PFSK-1 (cell line): ENCODE results near the gene ACADS.

ENCODE experiments used
- FOXP2 ChIP-seq: optimal IDR thresholded peaks from 2 replicates; pipeline ENCODE3; 2011; ENCODE audit warnings: borderline replicate concordance, control low read depth, inconsistent platforms; ENCODE audit not compliant: insufficient read depth; ENCODE audit errors: extremely low read length, extremely low read depth
- POLR2AphosphoS5 ChIP-seq: IDR thresholded peaks from 2 replicates; pipeline ENCODE4 v1.6.1; 2012; ENCODE audit warnings: low read depth, mild to moderate bottlenecking, control low read depth, low read length, moderate library complexity
- SIN3A ChIP-seq: IDR thresholded peaks from 2 replicates; pipeline ENCODE4 v1.6.1; 2012; ENCODE audit warnings: mild to moderate bottlenecking, low read length, moderate library complexity, borderline replicate concordance; ENCODE audit not compliant: insufficient read depth
- TAF1 ChIP-seq: IDR thresholded peaks from 2 replicates; pipeline ENCODE4 v1.6.1; 2012; ENCODE audit warnings: low read length, control low read depth, borderline replicate concordance; ENCODE audit not compliant: insufficient read depth

- TF ChIP-seq POLR2AphosphoS5 (no peak), SIN3A (no peak), FOXP2 (no peak), TAF1 (no peak)
Observed at GRCh38 chr12:120703311-120703942, 22.2 kb upstream of the ACADS start.
